Stomach smooth muscle (tissue), 2 donors: ENCODE data around the gene PDCD5.
"Not testable (repeated sequence)": the region's sequence is repeated elsewhere in the genome, so short reads cannot be mapped to it uniquely, and the experiment has no call there.

Experiments used
- H3K27ac ChIP-seq: one replicate; pipeline ENCODE4 v1.7.0; 2013; ENCODE audit warnings: mild to moderate bottlenecking, low read length, inconsistent platforms
- H3K27me3 ChIP-seq, 2 donors: one replicate each; pipeline ENCODE4 v1.7.0; 2013; ENCODE audit warnings: low read length in 2 of 2; ENCODE audit not compliant: insufficient read depth in 2 of 2, control insufficient read depth in 1 of 2
- H3K36me3 ChIP-seq, 2 donors: one replicate each; pipeline ENCODE4 v1.7.0; 2013; ENCODE audit warnings: low read length in 2 of 2; ENCODE audit not compliant: control insufficient read depth in 2 of 2, insufficient read depth in 2 of 2
- H3K4me1 ChIP-seq: one replicate; pipeline ENCODE4 v1.7.0; 2013; ENCODE audit warnings: low read length; ENCODE audit not compliant: control insufficient read depth, insufficient read depth
- H3K4me3 ChIP-seq, 2 donors: one replicate each; pipeline ENCODE4 v1.7.0; 2013; ENCODE audit warnings: low read length in 2 of 2
- H3K9ac ChIP-seq, 2 donors: one replicate each; pipeline ENCODE4 v1.7.0; 2013; ENCODE audit warnings: low read length in 2 of 2, mild to moderate bottlenecking in 1 of 2
- H3K9me3 ChIP-seq, 2 donors: one replicate each; pipeline ENCODE4 v1.7.0; 2013; ENCODE audit warnings: low read length in 2 of 2; ENCODE audit not compliant: control insufficient read depth in 2 of 2
- donor health status: healthy.
- donor health status: Pancreatic carcinoma.

The PDCD5 gene

DNA sequence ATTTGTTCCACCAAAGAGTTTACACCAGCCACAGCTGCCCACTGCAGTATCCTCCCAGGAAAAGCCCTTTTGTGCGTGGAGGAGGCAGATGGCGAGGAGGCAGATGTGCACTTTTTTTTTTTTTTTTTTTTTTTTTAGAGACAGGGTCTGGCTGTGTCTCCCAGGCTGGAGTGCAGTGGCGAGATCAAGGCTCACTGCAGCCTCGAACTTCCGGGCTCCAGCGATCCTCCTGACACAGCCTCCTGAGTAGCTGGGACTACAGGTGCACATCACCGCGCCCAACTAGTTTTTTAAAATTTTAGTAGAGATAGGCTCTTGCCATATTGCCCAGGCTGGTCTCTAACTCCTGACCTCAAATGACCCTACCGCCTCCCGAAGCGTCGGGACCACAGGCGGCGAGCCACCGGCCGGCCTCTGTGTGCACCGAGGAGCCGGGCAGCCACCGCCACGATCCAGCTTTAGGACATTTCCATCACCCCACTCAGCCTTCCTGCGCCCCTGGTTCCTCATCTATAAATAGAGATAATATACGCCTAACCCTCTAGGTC is 563 bp upstream of the PDCD5 start:
- H3K27ac ChIP-seq = no peak overlapping the region
- H3K36me3 ChIP-seq = peaks cover 8 to 12% of the 10 kb centered on the region in 2 donors
- H3K27me3 ChIP-seq = no peaks in the 10 kb centered on the region
- H3K9me3 ChIP-seq = no peaks in the 10 kb centered on the region
- peak overlapping the region; percentile 84 to 91 for H3K4me3 ChIP-seq
- peak overlapping the region in 1 of 2 donors; percentile 60 for H3K9ac ChIP-seq
- H3K4me1 ChIP-seq = peaks cover 11% of the 10 kb centered on the region

DNA sequence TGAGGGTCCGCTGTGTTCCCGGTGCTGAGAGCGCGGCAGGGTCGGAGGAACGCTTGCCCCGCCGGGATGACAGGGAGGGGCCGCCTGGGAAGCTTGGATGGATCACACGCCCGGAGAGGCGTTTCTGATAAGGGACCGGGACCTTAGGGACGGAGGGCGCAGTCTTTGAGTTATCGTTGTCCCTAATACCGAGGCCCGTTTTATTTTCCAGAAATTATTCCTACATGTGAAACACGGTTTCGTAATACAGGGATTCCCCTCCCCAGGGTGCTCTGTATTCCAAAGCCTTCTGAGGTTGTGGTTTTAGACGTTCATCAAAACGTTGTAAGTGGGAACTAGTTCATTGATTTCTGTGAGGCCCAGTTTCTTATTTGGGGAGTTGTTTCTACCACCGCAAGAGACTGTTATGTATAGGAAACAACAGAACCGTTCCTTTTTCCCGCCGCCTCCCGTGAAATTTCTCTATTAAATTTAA is 752 bp downstream of the PDCD5 start:
- H3K4me1 ChIP-seq = peaks cover 11% of the 10 kb centered on the region
- H3K4me3 ChIP-seq = peak overlapping the region; percentile 84 to 91
- H3K27ac ChIP-seq = peak overlapping the region; percentile 67
- no peaks in the 10 kb centered on the region for H3K27me3 ChIP-seq
- H3K9me3 ChIP-seq = no peaks in the 10 kb centered on the region
- H3K9ac ChIP-seq = peak overlapping the region; percentile 87 to 90
- peaks cover 17 to 21% of the 10 kb centered on the region in 2 donors for H3K36me3 ChIP-seq

DNA sequence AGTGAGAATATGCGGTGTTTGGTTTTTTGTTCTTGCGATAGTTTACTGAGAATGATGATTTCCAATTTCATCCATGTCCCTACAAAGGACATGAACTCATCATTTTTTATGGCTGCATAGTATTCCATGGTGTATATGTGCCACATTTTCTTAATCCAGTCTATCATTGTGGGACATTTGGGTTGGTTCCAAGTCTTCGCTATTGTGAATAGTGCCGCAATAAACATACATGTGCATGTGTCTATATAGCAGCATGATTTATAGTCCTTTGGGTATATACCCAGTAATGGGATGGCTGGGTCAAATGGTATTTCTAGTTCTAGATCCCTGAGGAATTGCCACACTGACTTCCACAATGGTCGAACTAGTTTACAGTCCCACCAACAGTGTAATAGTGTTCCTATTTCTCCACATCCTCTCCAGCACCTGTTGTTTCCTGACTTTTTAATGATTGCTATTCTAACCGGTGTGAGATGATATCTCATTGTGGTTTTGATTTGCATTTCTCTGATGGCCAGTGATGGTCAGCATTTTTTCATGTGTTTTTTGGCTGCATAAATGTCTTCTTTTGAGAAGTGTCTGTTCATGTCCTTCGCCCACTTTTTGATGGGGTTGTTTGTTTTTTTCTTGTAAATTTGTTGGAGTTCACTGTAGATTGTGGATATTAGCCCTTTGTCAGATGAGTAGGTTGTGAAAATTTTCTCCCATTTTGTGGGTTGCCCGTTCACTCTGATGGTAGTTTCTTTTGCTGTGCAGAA is 6.9 kb downstream of the PDCD5 start:
- H3K36me3 ChIP-seq = peaks cover 20 to 23% of the 10 kb centered on the region in 2 donors

DNA sequence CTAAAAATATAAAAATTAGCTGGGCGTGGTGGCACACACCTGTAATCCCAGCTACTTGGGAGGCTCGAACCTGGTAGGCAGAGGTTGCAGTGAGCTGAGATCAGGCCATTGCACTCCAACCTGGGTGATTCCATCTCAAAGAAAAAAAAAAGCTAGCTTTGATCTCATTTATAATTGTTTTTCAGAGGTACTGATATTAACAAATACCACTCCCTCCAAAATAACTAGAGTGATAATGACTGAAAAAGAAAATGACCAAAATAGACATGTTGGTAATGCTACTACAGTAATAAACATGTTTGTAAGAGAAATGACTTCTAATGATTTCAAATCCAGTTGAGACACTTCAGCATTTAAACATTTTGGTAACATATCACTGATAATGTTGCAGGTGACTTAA is 13.0 kb downstream of the PDCD5 start:
- Histone ChIP-seq H3K27ac (no peak overlapping the region), H3K4me1 (no peaks in the 10 kb centered on the region), H3K36me3 (peaks cover 25 to 29% of the 10 kb centered on the region in 2 donors), H3K27me3 (no peaks in the 10 kb centered on the region), H3K9ac (no peak overlapping the region), H3K9me3 (no peaks in the 10 kb centered on the region), H3K4me3 (no peak overlapping the region)

More for the DNA sequence above, 6.9 kb downstream of the PDCD5 start:
- not testable (repeated sequence) for H3K4me1 ChIP-seq, H3K27me3 ChIP-seq, H3K9ac ChIP-seq, H3K4me3 ChIP-seq, H3K27ac ChIP-seq, H3K9me3 ChIP-seq

DNA sequence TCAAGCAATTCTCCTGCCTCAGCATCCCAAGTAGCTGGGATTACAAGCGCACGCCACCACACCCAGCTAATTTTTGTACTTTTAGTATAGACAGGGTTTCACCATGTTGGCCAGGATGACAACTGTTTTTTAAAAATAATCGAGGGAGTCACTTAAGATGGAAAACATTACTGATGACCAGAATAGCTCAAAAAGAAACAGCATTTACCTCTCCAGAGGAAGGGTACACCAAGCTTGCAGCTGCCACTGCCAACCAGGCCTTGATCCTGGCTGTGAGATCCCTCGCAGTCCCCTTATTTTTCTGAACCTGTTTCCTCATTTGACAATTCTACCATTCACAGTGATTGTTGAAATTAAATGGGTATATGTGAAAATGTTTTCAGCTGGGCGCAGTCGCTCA is 14.5 kb downstream of the PDCD5 start:
- H3K9me3 ChIP-seq = no peaks in the 10 kb centered on the region
- H3K27ac ChIP-seq = no peak overlapping the region
- peaks cover 28 to 33% of the 10 kb centered on the region in 2 donors for H3K36me3 ChIP-seq
- no peaks in the 10 kb centered on the region for H3K27me3 ChIP-seq
- no peak overlapping the region for H3K4me3 ChIP-seq
- H3K4me1 ChIP-seq = no peaks in the 10 kb centered on the region
- H3K9ac ChIP-seq = no peak overlapping the region

DNA sequence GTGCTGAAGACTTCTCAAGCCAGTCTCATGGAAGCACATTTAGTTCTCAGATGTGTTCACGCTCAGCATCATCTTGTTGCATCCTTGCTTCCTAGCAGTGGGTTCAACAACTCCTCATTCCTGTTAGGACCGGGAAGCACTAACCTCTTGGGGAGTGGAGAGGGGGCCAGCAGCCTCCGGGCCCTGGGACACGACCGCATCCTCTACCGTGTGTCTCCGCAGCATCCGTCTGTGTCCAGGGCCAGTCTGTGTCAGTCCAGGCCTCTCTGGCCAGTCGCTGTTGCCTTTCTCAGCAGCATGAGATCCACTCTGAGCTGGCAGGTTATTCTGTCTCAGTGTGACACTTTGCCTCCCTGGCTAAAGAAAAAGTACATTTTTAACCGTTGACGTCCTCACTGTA is 17.0 kb downstream of the PDCD5 start:
- Histone ChIP-seq H3K27ac (no peak overlapping the region), H3K9me3 (no peaks in the 10 kb centered on the region), H3K27me3 (no peaks in the 10 kb centered on the region), H3K9ac (no peak overlapping the region), H3K36me3 (peaks cover 35 to 37% of the 10 kb centered on the region in 2 donors), H3K4me1 (no peaks in the 10 kb centered on the region), H3K4me3 (no peak overlapping the region)

DNA sequence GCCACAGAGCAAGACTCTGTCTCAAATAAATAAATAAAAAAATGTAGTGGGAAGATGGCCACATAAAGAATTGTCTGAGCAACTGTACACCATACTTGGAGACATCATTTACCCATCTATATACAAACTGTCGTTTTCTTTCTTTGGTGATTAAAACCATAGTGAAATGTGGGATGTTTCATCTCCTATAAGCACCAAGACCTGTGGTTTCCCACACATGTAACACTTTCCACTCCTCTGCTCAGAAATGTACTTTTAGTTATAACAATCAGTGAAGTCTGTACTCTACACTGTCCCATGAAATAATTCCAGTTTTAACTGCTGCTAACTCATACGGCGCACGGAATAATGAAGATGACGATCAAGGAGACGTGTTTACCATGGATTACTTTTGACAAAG is 18.3 kb downstream of the PDCD5 start:
- H3K27ac ChIP-seq = no peak overlapping the region
- H3K9ac ChIP-seq = no peak overlapping the region
- H3K4me1 ChIP-seq = no peaks in the 10 kb centered on the region
- no peaks in the 10 kb centered on the region for H3K27me3 ChIP-seq
- H3K36me3 ChIP-seq = peaks cover 43 to 48% of the 10 kb centered on the region in 2 donors
- no peak overlapping the region for H3K4me3 ChIP-seq
- H3K9me3 ChIP-seq = no peaks in the 10 kb centered on the region

DNA sequence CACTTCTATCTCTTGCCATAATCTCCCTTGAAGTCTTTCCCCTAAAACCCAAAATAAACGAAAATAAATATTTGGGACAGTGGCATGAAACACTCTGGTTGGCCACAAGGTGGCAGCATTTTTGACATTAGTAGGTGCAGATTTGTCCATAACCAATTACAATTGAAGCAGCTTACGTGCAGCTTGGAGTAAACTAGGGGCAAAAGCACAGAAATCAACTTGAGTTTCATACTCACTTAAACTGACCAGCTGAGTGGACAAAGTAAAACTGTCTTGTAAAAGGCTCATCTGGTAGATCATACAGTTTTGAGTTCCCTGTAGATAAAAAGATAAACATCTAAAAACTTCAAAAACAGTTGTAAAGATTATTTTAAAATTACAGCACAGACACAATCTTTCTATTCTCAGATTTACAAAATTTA is 18.8 kb downstream of the PDCD5 start:
- Histone ChIP-seq H3K9me3 (no peaks in the 10 kb centered on the region), H3K27ac (no peak overlapping the region), H3K9ac (no peak overlapping the region), H3K36me3 (peaks cover 41 to 53% of the 10 kb centered on the region in 2 donors), H3K4me3 (no peak overlapping the region), H3K27me3 (no peaks in the 10 kb centered on the region), H3K4me1 (no peaks in the 10 kb centered on the region)

DNA sequence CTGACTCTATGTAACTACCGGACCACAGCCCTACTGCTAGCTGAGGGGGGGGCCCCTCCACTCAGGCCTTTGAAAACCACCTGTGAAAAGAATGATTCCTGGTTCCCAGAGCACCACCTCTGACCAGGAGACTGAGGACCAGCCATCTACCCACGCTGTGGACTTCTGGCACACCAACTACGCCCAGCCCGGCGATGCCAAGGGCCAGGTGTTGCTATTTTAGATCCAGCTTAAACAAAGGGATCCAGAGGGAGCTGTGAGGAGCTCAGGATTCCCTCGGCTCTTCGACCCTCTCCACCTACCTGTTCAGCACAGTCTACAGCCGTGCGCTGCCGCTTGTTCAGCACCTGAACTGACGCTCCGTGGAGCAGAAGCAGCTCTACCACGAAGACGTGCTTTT is 23.0 kb downstream of the PDCD5 start:
- Histone ChIP-seq H3K4me1 (no peaks in the 10 kb centered on the region), H3K27ac (no peak overlapping the region), H3K4me3 (no peak overlapping the region), H3K9ac (no peak overlapping the region), H3K27me3 (no peaks in the 10 kb centered on the region), H3K9me3 (no peaks in the 10 kb centered on the region), H3K36me3 (peaks cover 34 to 47% of the 10 kb centered on the region in 2 donors)

DNA sequence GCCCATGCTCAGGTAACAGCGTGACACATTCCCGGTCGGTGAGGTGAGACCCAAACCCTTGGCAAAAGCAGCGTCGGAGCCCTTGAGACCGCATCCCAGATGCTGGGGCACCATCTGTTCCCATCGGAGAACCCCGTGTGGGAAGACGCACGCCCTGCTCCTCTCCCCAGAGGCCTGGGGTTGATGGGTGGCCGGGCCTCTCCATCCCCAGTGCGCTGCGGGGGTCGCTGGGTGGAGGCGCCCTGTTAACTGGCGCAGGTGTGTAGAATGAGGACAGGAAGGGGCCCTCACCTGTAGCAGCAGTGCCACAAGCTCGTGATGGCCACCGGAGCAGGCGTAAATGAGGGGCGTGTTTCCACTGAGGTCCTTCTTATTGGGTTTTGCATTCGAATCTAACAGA is 24.6 kb downstream of the PDCD5 start:
- Histone ChIP-seq H3K4me1 (no peaks in the 10 kb centered on the region), H3K36me3 (peaks cover 33 to 44% of the 10 kb centered on the region in 2 donors), H3K27ac (no peak overlapping the region), H3K27me3 (no peaks in the 10 kb centered on the region), H3K9me3 (no peaks in the 10 kb centered on the region), H3K9ac (no peak overlapping the region), H3K4me3 (no peak overlapping the region)

DNA sequence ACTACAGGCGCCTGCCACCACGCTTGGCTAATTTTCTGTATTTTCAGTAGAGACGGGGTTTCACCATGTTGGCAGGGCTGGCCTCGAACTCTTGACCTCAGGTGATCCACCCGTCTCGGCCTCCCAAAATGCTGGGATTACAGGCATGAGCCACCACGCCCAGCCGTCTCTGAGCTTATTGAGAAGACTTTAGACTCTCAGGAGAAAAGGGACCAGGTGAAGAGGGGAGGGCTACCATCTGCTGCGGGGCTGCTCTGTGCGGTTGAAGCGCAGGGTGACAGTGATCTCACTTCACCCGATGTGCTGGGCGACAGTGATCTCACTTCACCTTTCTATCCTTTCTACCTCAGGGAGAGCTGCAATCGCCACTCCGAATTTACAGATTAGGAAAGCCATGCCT is 25.3 kb downstream of the PDCD5 start:
- Histone ChIP-seq H3K27me3 (no peaks in the 10 kb centered on the region), H3K4me3 (no peak overlapping the region), H3K36me3 (peaks cover 33 to 46% of the 10 kb centered on the region in 2 donors), H3K9me3 (no peaks in the 10 kb centered on the region), H3K9ac (no peak overlapping the region), H3K4me1 (no peaks in the 10 kb centered on the region), H3K27ac (no peak overlapping the region)
